Measurements from ENCODE around the gene RGS13.

DNA sequence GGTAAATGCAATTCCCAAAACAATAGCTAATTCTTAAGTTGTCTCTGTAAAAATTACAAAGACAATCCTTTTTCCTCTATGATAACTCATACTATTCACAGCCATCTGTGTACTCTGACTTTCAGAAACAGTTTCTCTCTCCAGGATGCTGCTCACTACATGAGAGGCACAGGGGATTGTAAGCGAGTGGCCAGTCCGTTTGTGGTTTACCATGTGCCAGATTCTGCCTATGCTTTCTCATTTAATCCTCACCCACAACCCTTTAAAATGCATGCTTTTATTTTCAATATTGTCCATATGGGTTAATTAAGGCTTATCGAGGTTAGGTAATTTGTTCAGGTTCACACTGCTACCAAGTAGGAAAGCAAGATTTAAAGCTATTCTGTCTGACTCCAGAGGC, 37.4 kb upstream of the RGS13 start:
- TF ChIP-seq, protein P1, sequence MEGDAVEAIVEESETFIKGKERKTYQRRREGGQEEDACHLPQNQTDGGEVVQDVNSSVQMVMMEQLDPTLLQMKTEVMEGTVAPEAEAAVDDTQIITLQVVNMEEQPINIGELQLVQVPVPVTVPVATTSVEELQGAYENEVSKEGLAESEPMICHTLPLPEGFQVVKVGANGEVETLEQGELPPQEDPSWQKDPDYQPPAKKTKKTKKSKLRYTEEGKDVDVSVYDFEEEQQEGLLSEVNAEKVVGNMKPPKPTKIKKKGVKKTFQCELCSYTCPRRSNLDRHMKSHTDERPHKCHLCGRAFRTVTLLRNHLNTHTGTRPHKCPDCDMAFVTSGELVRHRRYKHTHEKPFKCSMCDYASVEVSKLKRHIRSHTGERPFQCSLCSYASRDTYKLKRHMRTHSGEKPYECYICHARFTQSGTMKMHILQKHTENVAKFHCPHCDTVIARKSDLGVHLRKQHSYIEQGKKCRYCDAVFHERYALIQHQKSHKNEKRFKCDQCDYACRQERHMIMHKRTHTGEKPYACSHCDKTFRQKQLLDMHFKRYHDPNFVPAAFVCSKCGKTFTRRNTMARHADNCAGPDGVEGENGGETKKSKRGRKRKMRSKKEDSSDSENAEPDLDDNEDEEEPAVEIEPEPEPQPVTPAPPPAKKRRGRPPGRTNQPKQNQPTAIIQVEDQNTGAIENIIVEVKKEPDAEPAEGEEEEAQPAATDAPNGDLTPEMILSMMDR (IDR thresholded peaks at IDR 0.05), result no peak
- no peak for TF ChIP-seq EZH2phosphoT487 (IDR thresholded peaks at IDR 0.05)
